ENCODE results near the gene DENND2C.

The DENND2C gene

GRCh38 chr1:114701931-114702330, 32.1 kb upstream of the DENND2C start:
- Histone ChIP-seq H3K4me3 (ENCODE audit: low read depth in 1 of 2, low read length in 1 of 2) (no peak overlapping the region), H3K4me1 (ENCODE audit: control insufficient read depth in 1 of 2, insufficient read depth in 1 of 2, low read depth in 1 of 2, low read length in 1 of 2) (peaks cover 0 to 9% of the 10 kb centered on the region in 2 experiments), H3K27me3 (no peaks in the 10 kb centered on the region), H3K9me3 (no peaks in the 10 kb centered on the region), H3K27ac (no peak overlapping the region), H3K36me3 (peaks cover 24% of the 10 kb centered on the region)
- no peak for TF ChIP-seq CTCF (IDR thresholded peaks at IDR 0.05)

DNA sequence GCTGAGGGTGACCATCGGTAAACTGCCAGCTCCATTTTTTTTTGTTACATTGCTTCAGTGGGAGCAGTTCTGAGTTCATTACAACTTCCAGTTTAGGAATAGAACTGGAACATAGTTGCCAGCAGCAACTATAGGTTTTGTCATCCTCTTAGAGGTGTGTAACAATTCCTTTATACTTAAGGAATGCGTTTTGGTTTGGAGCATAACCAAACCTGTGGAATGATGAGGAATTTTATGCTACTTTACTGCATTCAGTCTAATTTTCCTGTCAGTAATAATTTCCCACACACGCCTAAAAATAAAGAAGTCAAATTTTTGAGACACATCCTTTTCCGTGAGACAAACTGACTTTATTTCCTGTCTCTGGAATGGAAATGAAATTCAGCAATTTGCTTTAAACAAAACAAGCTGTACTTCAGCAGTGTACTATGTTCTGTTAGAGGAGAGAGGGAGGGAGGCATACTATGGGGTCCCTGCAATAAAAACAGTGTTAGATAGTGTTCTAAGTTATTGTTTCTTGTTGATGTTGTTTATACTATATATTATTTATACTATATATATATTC, 30.3 kb upstream of the DENND2C start:
- H3K4me1 ChIP-seq (ENCODE audit: control insufficient read depth in 1 of 2, insufficient read depth in 1 of 2, low read depth in 1 of 2, low read length in 1 of 2) = peaks cover 0 to 9% of the 10 kb centered on the region in 2 experiments
- H3K9me3 ChIP-seq = no peaks in the 10 kb centered on the region
- H3K36me3 ChIP-seq = peaks cover 7% of the 10 kb centered on the region
- H3K4me3 ChIP-seq (ENCODE audit: low read depth in 1 of 2, low read length in 1 of 2) = no peak overlapping the region
- no peak overlapping the region for H3K27ac ChIP-seq
- TF ChIP-seq CTCF (IDR thresholded peaks at IDR 0.05) = no peak
- peaks cover 4% of the 10 kb centered on the region for H3K27me3 ChIP-seq

GRCh38 chr1:114696810-114697209, 27.0 kb upstream of the DENND2C start:
- no peak for TF ChIP-seq CTCF (IDR thresholded peaks at IDR 0.05)

GRCh38 chr1:114695430-114696058, 25.7 kb upstream of the DENND2C start, which contains the start of gene AMPD1:
Gene AMPD1 (minus strand): TSS chr1:114695546. CDS start chr1:114695471, 75 bp downstream.
- TF ChIP-seq CTCF (IDR thresholded peaks at IDR 0.05) = no peak
- Histone ChIP-seq H3K4me1 (ENCODE audit: control insufficient read depth in 1 of 2, insufficient read depth in 1 of 2, low read depth in 1 of 2, low read length in 1 of 2) (peaks cover 0 to 9% of the 10 kb centered on the region in 2 experiments), H3K27ac (no peak within 1 kb of the TSS), H3K36me3 (no peaks in the 10 kb centered on the region), H3K4me3 (ENCODE audit: low read depth in 1 of 2, low read length in 1 of 2) (no peak within 1 kb of the TSS), H3K27me3 (peaks cover 21% of the 10 kb centered on the region), H3K9me3 (no peaks in the 10 kb centered on the region)

More at GRCh38 chr1:114696810-114697209, 27.0 kb upstream of the DENND2C start:
- H3K27me3 ChIP-seq = peaks cover 21% of the 10 kb centered on the region
- no peaks in the 10 kb centered on the region for H3K36me3 ChIP-seq
- no peaks in the 10 kb centered on the region for H3K9me3 ChIP-seq
- peaks cover 0 to 9% of the 10 kb centered on the region in 2 experiments for H3K4me1 ChIP-seq (ENCODE audit: control insufficient read depth in 1 of 2, insufficient read depth in 1 of 2, low read depth in 1 of 2, low read length in 1 of 2)
- no peak overlapping the region for H3K27ac ChIP-seq
- H3K4me3 ChIP-seq (ENCODE audit: low read depth in 1 of 2, low read length in 1 of 2) = no peak overlapping the region

- H3K36me3 ChIP-seq = no peaks in the 10 kb centered on the region
- H3K27me3 ChIP-seq = peaks cover 21% of the 10 kb centered on the region
- no peak overlapping the region for H3K4me3 ChIP-seq (ENCODE audit: low read depth in 1 of 2, low read length in 1 of 2)
- no peak for TF ChIP-seq CTCF (IDR thresholded peaks at IDR 0.05)
- H3K27ac ChIP-seq = no peak overlapping the region
- H3K4me1 ChIP-seq (ENCODE audit: control insufficient read depth in 1 of 2, insufficient read depth in 1 of 2, low read depth in 1 of 2, low read length in 1 of 2) = peaks cover 0 to 3% of the 10 kb centered on the region in 2 experiments
- no peaks in the 10 kb centered on the region for H3K9me3 ChIP-seq
Measured at GRCh38 chr1:114694540-114695310, 24.9 kb upstream of the DENND2C start.
